ENCODE data around the gene TKT.

Gene TKT

DNA sequence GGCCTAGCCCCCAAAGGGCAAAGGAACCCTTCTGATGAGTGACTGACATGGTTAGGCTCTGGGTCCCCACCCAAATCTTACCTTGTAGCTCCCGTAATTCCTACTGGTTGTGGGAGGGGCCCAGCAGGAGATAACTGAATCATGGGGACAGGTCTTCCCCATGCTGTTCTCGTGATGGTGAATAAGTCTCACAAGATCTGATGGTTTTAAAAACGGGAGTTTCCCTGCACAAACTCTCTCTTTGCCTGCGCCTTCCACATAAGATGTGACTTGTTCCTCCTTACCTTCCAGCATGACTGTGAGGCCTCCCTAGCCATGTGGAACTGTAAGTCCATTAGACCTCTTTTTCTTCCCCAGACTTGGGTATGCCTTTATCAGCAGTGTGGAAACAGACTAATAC, 16.9 kb downstream of the TKT start:
- no peak for DNase-seq

GRCh38 chr3:53238051-53238850, 17.6 kb downstream of the TKT start:
- no peak for DNase-seq

DNA sequence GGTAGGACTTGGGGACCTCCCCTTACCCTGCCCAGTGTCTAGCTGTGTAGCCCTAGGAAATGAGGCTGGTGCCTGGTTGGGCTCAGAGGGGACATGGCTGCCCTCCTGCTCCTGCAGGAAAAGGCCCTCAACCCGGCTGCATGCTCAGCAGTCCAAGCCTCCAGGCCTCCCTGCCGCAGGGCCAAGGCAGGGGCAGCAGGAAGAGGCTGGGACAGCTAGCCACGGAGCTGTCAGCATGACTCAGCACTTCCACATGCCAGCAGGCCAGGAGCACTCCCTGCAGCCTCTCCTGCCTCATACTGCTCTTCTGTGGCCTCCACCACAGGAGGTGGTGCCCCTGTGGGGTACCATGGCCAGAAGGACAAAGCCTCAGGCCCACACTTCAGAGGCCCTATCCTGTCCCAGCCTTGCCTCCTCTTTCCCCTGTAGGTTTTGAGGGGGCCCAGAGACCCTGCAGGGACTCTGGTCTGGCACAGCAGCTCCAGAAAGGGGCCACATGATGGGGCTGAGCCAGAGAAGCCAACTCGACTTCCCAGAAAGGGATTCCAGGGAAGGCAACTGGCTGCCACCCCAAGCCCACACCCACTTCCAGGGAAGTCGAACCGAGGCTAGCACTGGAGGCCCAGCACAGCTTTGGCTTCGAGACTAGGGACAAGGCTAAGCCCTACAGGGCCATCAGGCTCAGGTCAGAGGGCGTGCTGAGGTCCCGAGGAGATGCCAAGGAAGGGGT, 19.5 kb downstream of the TKT start:
- no peak for DNase-seq

DNA sequence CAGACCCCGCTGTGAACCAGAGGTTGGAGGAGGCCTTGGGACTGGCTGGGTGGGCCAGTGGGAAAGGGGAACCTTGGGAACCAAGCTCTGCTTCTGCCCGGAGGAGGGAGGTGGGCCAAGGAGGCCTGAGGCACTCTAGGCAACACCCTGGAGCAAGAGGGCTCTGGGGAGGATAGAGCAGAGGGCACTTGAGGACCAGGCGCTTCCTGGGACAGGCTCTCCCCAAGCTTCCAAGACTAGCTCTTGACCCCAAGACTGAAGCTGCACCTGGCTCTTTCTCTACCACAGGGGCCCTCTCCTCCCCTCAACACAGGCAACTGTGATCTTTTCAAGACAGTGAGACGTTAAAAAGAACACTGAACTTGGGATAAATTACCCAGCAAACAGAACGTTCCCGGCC, 20.3 kb downstream of the TKT start:
- no peak for DNase-seq

DNA sequence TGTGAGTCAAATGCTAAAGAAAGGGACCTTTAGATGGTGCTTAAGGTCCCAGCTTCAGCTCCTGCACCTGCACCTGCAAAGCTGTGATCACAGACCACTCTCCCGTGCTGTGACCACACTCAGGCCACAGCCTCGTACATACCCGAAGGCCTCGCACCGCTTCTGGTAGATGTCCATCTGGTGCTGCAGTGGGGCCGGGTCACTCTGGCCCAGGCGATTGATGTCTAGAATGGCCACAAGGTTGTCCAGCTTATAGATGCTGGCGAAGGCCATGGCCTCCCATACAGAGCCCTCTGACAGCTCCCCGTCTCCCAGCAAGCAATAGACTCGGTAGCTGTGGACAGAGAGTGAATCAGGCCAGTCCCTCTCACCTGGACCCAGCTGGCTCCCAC, 21.0 kb downstream of the TKT start:
- DNase-seq, result no peak

DNA sequence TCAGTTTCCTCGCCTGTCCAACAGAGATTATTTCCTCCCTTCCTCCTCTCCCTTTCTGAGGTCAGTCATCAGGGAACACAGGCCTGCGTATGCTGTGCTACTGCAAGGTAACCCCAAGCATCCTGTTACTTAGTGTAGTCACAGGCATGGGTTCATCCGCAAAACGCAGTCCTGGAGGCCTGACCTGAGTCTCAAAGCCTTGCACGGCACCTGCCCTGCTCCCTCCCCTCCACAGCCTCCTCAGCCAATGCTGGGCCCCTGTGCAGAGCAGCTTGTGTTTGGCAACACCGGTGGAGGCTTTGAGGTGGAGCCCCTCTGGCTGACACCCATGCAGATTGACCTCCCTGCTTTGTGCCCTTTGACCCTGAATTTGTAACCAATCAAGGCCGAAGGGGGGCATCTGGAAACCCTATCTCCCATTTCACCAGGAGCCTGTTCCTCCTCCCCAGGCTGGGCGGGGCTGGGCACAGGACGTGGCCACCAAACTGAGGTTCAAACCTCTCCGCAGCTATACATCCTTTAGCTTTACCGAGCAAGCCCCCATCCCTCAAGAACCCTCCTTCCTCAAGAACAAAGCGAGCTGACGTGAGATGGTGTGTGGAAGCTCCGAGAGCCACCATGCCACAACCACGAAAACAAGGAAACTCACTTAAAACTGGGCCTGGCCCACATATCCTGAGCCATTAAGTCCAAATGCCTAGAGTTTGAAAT, 21.5 kb downstream of the TKT start:
- DNase-seq, result no peak

GRCh38 chr3:53232641-53233377, 23.0 kb downstream of the TKT start:
- DNase-seq, result no peak

DNA sequence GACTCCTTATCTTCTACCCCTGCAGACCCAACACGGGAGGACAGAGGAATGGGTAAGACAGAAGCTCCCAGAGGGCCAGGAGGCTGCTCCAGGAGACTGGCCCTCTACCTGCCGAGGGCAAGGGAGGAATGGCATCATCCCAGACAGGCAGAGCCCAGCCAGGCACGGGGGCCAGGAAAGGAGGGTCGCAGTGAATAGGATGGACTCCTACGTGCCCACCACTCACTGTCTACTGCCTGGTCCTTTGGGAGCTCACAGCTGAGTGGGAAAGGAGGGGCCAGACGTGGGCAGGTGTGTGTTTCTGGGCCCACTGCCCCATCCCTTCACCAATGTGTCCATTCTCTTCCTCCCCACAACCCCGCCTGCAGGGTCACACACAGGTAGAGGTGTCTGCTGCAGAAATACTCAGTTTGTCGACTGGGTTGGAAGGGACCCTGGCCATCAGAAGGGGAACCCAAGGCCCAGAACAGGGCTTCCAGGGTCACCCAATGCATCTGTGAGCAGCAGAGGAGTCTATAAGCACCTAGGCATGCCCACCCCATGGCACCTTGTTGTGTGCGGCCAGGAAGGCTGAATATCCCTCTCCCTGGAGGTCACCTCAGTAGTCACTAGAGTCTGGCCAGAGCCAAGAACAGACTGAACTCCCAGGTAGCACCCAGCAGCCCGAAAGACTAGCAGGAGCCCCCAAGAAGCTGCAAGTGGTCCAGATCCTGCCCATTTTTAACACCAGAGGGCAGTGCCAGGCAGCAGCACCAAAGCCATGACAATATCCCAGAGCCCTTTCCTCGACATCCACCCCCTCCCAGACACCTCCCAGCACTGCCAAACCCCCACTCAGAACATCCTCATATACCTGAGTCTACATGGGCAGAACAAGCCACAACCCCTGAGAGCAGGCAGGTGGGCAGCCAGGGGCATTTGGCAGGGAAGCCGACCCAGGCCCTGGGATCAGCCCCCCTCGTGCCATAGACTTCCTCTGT, 24.0 kb downstream of the TKT start:
- DNase-seq, result no peak

DNA sequence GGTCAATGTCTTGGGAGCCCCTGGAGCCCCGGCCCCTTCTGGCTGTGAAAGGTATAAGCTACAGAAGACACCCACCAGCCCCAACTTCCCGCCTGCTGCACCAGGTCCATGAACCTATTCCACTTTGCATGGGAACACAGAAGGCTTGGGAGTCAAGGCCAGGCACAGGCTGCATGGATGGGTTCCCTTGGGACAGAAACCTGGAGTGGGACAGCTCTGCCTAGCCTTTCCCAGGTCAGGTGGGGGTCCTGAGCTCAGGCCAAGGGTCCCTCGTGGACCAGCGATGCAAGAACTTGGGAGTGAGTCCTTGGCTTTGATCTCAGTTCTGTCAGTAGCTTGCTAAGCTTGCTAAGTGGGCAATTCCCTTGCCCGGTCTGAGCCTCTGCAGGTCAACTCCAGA, 25.0 kb downstream of the TKT start:
- DNase-seq, result no peak

- no peak for DNase-seq
These were observed 25.7 kb downstream of the TKT start for GRCh38 chr3:53230041-53230621.

GRCh38 chr3:53229606-53230005, 26.2 kb downstream of the TKT start:
- no peak for DNase-seq

DNA sequence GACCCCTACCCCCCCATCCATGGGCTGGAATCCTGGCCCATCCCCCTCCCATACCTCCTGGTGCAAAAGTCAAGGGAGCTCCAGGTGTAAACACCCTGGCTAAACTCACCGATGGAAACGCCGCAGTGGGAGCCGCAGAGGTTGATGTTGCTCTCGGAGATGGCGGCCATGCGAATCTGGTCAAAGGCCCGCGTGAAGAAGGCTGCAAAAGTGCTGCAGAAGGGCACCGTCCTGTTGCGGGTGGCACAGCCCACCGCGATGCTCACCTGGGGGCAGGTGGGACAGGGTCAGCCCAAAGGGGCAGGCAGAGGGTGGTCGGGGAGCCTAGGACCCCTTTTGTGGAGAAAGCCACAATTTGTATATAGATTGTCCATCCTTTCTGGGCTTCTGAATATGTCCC, 26.7 kb downstream of the TKT start:
- no peak for DNase-seq

- DNase-seq, result no peak
These were observed 27.6 kb downstream of the TKT start for GRCh38 chr3:53227993-53228885.

GRCh38 chr3:53226841-53227407, 28.9 kb downstream of the TKT start:
- no peak for DNase-seq

DNA sequence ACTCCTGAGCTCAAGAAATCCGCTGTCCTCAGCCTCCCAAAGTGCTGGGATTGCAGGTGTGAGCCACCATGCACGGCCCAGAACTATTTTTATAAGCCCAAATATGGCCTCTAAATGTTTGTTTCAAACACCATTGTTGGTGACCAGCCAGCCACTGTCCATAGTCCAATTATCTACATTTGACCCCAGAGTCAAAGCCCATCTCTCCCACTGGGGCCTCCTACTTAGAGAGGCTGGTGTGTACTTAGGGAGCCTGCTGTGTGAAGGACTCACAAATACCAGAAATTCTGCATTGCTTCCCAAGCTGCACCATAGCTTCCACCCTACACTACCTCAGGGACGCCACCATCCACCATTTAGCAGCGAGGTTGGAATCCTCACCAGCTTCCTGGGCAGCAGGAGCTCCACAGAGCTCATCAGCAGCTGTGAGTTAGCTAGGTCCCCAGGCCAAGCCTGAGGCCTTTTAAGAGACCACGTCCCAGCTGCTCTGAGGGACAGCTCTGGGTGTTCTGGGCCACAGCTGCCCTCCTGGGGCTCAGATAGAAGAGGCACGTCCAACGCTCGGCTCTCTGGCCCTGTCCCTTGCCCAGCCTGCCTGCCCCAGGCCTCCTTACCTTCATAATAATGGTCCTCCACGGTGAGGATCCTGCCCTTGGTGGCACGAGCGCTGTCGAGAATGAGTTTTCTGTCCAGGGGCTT, 29.5 kb downstream of the TKT start:
- DNase-seq, result no peak

DNA sequence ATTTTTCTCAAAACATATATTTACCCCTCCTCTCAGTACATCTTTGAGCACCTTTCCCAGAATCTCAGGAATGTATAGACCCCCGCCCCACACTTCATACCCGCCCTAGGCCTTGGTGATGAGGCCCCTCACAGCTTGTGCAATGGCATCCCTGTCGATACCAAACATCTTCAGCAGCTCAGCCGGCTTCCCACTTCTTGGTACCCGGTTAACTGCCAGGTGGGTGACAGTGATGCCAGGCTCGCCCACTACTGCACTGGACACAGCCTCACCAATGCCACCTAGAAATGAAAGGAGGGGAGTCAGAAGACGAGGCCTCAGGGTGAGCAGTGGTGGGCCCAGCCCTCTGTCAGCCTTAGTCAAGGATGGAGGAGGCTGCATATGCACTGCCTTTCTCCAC, 30.2 kb downstream of the TKT start:
- DNase-seq, result no peak

DNA sequence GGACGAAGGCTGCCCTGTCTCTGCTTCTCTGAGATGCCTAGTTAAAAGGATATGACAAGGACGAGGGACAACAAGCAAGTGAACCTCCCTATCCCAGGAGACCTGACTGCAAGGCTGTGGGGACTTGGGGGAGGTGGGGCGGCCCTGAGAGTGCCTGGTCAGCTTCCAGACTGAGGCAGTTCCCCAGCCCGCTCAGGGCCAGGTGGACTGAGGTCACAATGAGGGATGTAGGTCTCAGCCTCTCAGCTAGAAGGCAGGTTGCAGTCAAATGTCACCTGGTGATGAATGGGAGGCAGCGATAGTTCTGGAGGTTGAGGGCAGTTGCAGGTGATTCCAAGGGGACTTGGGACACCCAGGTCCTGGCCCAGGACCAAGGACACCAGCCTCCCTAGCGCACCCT, 30.6 kb downstream of the TKT start:
- DNase-seq, result no peak

- no peak for DNase-seq
These were observed 31.3 kb downstream of the TKT start for GRCh38 chr3:53224536-53224935.

GRCh38 chr3:53224026-53224425, 31.8 kb downstream of the TKT start:
- no peak for DNase-seq

Measured in activated T-cell treated with anti-CD3 and anti-CD28 coated beads for 4 hours (primary cell).